ENCODE results near the gene RUNX3.
A peak's percentile ranks its signal among the peaks of the same experiment; 100 is the strongest.
"Not testable (repeated sequence)": the region's sequence is repeated elsewhere in the genome, so short reads cannot be mapped to it uniquely, and the experiment has no call there.

RUNX3 gene

DNA sequence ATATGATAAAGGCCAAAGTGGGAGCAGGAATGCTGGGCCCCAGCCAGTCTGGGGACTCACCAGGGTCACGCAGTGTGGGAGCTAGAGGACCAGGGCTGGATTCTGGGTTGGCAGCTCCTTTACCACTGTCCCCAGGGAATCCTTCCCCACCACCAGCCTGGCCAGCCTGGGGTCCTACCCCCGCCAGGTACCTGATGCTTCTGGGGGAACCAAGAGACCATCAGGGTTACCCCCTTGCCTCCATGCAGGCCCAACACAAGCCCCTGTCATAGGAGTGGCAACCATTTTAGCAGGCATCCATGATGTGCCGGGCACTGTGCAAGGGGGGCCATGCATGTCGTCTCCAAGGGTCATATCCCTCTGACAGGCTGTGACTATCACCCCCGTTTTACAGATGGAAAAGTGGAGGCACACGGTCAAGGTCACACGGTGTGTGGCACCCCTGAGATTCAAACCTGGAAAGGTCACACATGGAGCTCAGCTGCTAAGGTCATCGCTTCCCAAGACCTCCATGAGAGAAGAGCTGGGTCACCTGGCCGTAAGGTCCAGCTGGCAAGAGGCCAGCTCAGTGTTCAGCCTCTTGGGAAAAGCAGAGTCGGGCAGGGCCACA lies 16.4 kb downstream of the RUNX3 start:
- no peaks in the 10 kb centered on the region for H3K9me3 Mint-ChIP-seq
- H3K27ac Mint-ChIP-seq = no peak overlapping the region
- no peaks in the 10 kb centered on the region for H3K27me3 Mint-ChIP-seq
- intact Hi-C loops (cut with micrococcal nuclease) = no loop called here
- peaks cover 94% of the 10 kb centered on the region for H3K36me3 Mint-ChIP-seq (ENCODE audit: low read depth)
- H3K4me3 Mint-ChIP-seq = no peak overlapping the region
- H3K4me1 Mint-ChIP-seq (ENCODE audit: low read depth) = peaks cover 20% of the 10 kb centered on the region

DNA sequence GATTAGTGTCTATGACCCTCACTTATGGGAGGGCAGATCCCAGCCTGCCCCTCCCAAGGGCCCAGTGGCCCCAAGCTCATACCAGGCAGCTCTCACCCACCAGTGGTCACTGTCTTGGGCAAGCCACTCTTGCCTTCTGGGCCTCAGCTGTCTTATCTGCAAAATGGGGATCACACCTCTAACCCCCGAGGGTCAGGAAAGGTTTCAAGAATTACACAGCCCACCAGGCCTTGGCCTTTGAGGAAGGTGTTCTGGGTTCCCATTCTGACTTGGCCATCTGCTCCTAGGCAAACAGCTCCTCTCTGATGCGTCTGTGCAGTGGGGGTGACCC lies 16.8 kb downstream of the RUNX3 start:
- no peak overlapping the region for H3K4me3 Mint-ChIP-seq
- H3K36me3 Mint-ChIP-seq (ENCODE audit: low read depth) = peaks cover 94% of the 10 kb centered on the region
- no peaks in the 10 kb centered on the region for H3K9me3 Mint-ChIP-seq
- H3K27ac Mint-ChIP-seq = no peak overlapping the region
- peaks cover 20% of the 10 kb centered on the region for H3K4me1 Mint-ChIP-seq (ENCODE audit: low read depth)
- no peaks in the 10 kb centered on the region for H3K27me3 Mint-ChIP-seq
- intact Hi-C loops (cut with micrococcal nuclease) = no loop called here

DNA sequence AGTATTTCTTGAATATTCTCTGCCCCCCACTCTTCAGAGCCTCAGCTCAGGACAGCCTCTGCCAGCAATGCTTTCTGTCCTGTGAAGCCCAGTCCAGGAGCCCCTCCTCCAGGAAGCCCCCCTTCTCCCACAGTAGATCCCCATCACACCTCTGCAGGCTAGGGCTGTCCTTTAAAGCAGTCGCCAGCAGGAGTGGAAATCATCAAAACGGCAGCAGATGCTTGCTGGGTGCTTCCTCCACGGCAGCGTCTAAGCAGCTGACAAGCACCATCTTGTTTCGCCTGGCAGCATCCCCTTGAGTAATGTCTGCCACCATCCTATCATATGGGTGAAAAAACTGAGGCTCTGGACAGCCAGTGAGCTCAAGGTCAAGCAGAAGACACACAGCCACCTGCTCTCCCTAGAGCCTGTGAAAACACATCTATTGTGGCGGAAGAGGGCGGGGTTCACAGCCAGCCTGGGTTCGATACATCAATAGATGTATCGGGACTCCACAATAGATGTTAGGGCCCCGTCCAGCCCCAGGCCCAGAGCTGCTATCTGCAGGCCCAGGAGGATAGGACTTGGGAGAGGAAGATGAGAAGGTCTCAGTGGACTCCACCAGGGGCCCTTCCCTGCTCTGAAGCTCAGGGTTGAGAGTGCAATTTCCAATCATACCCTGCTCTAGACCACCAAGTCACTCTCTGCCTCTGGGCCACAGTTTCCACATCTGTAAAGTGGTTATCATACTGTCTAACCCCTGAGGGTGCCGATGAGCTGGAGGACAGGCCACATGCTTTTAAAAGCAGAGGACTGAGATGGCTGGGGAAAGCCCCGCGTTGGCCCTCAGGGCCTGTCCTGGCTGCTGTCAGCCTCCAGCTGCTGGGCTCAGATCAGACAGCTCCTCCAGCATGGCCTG lies 17.5 kb downstream of the RUNX3 start:
- no peak overlapping the region for H3K4me3 Mint-ChIP-seq

DNA sequence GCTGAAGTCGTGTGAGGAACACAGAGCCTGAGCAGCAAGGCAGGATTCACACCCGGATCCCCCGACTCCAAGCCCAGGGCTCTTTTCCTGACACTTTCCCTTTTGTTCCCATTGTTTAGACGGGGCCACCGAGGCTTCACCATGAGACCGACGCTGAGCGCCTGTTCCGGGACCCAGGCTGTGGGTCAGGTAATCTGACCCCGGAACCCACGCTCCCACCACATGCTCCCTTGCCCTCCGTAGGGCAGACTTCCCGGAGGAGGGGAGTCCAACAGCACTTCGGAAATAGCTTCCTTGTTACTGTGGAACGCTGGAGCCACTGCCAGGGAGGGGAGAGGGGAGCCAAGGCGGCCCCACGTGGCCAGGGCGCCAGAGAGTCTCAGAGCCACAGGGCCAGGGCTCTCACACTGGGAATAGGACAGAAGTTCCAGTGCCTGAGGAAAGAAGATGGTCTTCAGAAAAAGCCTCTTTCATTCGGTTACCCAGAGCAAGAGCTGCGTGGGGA lies 18.4 kb downstream of the RUNX3 start:
- H3K27me3 Mint-ChIP-seq = no peaks in the 10 kb centered on the region
- H3K9me3 Mint-ChIP-seq = no peaks in the 10 kb centered on the region
- H3K36me3 Mint-ChIP-seq (ENCODE audit: low read depth) = peaks cover 94% of the 10 kb centered on the region
- intact Hi-C loops (cut with micrococcal nuclease) = no loop called here
- no peak overlapping the region for H3K27ac Mint-ChIP-seq
- H3K4me1 Mint-ChIP-seq (ENCODE audit: low read depth) = peaks cover 20% of the 10 kb centered on the region
- H3K4me3 Mint-ChIP-seq = no peak overlapping the region

More for the DNA sequence above, 17.5 kb downstream of the RUNX3 start:
- H3K9me3 Mint-ChIP-seq = no peaks in the 10 kb centered on the region
- H3K27me3 Mint-ChIP-seq = no peaks in the 10 kb centered on the region
- H3K4me1 Mint-ChIP-seq (ENCODE audit: low read depth) = peaks cover 20% of the 10 kb centered on the region
- intact Hi-C loops (cut with micrococcal nuclease) = no loop called here
- H3K27ac Mint-ChIP-seq = no peak overlapping the region
- H3K36me3 Mint-ChIP-seq (ENCODE audit: low read depth) = peaks cover 94% of the 10 kb centered on the region

DNA sequence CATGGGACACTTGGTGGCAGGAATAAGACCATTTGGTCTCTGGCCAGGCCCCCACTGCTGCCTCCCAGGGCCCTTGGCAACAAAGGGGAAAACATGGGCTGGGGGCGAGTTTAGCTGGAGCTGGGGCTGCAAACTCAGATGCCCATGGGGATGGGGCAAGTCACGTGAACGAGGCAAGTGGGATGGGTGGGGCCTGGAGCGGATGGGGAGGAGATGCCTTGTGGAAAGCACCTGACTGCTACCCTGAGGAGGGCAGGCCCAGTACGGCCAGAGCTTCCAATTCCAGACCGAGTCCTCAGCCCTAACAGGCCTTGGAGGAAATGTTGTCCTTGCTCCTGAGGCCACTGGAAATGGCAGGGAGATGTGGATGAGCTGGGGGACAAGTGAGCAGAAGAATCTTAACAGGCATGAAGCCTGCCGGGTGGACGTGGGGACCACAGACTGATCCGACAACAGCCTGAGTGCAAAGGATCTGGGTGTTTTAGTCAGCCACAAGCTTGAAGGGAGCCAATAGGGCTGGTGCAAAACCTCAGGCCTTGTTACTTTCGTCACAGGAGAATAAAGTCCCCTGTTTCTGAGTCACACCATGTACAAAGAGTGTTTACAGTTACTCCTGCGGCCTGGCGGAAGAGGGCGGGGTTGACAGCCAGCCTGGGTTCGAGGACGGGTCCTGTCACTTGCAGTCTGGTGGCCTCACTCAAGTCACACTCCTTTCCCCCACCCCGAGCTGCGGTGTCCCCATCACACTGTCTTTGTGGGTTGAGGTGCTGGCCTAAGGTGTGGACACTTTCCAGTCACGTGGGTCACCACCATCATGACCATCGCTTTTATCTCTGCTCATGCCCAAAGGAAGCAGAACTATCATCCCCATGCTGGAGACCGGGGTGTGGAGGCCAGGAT lies 19.1 kb downstream of the RUNX3 start:
- no peak overlapping the region for H3K4me3 Mint-ChIP-seq
- H3K27me3 Mint-ChIP-seq = no peaks in the 10 kb centered on the region
- intact Hi-C loops (cut with micrococcal nuclease) = no loop called here
- peaks cover 94% of the 10 kb centered on the region for H3K36me3 Mint-ChIP-seq (ENCODE audit: low read depth)
- H3K9me3 Mint-ChIP-seq = no peaks in the 10 kb centered on the region
- peaks cover 20% of the 10 kb centered on the region for H3K4me1 Mint-ChIP-seq (ENCODE audit: low read depth)
- no peak overlapping the region for H3K27ac Mint-ChIP-seq

DNA sequence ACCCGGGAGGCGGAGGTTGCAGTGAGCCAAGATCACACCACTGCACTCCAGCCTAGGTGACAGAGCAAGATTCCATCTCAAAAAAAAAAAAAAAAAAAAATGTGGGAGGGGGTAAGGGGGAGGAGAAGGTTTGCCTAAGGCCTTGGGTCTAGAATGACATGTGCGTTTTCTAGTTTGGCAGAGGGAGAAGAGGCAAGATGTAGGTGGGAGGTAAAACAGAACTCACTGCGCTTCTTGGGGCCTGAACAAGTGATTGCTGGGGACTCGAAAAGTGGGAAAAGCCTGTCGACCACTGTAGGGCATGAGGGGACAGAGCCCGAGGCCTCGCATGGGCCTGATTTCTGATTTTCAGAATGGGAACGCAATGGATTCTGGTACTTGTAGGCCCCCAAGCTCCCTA lies 19.9 kb downstream of the RUNX3 start:
- intact Hi-C loops (cut with micrococcal nuclease) = no loop called here
- Mint-ChIP-seq H3K36me3 (ENCODE audit: low read depth) (peaks cover 94% of the 10 kb centered on the region), H3K27ac (peak overlapping the region; percentile 71), H3K27me3 (no peaks in the 10 kb centered on the region), H3K4me3 (no peak overlapping the region), H3K9me3 (no peaks in the 10 kb centered on the region), H3K4me1 (ENCODE audit: low read depth) (peaks cover 20% of the 10 kb centered on the region)

DNA sequence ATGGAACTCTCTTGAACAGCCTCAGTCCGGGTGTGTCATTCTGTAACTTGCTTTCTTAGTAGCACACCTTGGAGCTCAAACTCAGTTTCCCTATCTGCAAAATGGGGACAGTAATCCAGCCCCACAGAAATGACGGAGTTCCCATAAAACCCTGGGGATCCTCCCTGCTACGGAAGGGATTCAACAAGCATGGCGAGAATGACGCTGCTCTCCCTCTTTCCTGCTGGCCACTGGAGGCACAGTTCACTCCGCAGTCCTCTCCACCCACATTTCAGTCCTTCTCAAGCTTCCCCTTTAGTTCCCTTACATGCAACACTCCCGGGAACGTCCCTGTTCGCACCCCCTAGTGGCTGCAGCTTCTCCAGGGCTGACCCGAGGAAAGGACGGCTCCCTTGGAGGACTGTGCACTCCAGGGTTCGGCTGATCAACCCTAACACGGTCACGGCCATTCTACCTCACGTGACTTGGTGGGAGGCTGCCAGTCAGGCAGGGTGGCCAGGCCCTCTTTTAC lies 20.6 kb downstream of the RUNX3 start:
- H3K9me3 Mint-ChIP-seq = no peaks in the 10 kb centered on the region
- intact Hi-C loops (cut with micrococcal nuclease) = loop anchor here (1.0 kb wide), 1 partner anchor 61 kb away; no protein-coding TSS in a partner anchor
- H3K36me3 Mint-ChIP-seq (ENCODE audit: low read depth) = peaks cover 94% of the 10 kb centered on the region
- H3K27me3 Mint-ChIP-seq = no peaks in the 10 kb centered on the region
- peak overlapping the region; percentile 71 for H3K27ac Mint-ChIP-seq
- H3K4me1 Mint-ChIP-seq (ENCODE audit: low read depth) = peaks cover 20% of the 10 kb centered on the region
- H3K4me3 Mint-ChIP-seq = no peak overlapping the region

DNA sequence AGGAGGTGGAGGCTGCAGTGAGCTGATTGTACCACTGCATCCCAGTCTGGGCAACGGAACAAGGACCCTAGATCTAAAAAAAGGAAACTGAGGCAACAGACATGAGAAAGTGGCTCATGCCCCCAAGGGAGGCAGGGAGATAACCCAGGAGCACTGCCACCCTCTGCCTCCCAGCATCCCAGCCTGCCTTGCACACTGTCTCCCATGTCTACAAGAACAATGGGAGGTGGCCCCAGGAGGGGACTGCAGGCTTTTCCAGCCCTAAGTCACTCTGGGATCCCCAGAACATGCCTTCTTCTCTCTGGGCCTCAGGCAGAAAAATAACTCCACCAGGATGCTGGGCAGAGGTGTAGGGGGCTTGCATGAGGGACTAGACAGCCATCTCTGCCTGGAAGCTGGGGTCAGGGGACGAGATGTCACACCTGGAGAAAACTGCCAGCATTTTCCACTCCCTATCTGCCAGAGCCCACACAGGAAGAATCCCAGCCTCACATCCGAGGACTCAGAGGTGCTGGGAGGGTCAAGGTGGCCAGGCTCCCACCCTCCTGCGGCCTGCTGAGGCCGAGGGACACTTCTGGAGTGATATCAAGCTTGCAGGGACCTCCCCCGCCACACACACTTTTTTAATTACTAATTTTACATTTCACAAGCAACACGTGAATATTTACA lies 21.4 kb downstream of the RUNX3 start:
- Mint-ChIP-seq H3K36me3 (ENCODE audit: low read depth) (peaks cover 94% of the 10 kb centered on the region), H3K27ac (peak overlapping the region; percentile 71), H3K4me1 (ENCODE audit: low read depth) (peaks cover 20% of the 10 kb centered on the region), H3K4me3 (no peak overlapping the region), H3K9me3 (no peaks in the 10 kb centered on the region), H3K27me3 (no peaks in the 10 kb centered on the region)
- intact Hi-C loops (cut with micrococcal nuclease) = loop anchor here (1.0 kb wide), 1 partner anchor 60 kb away; no protein-coding TSS in a partner anchor

DNA sequence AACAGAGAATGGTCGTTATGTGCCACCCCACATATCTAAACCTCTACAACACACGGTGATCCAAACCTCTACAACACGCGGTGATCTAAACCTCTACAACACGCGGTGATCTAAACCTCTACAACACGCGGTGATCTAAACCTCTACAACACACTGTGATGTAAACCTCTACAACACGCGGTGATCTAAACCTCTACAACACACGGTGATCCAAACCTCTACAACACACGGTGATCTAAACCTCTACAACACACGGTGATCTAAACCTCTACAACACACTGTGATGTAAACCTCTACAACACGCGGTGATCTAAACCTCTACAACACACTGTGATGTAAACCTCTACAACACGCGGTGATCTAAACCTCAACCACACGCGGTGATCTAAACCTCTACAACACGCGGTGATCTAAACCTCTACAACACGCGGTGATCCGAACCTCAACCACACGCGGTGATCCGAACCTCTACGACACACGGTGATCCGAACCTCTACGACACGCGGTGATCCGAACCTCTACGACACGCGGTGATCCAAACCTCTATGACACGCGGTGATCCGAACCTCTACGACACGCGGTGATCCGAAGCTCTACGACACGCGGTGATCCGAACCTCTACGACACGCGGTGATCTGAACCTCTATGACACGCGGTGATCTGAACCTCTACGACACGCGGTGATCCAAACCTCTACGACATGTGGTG lies 22.3 kb downstream of the RUNX3 start:
- H3K4me3 Mint-ChIP-seq; intact Hi-C loops (cut with micrococcal nuclease); H3K27ac Mint-ChIP-seq; H3K27me3 Mint-ChIP-seq; H3K9me3 Mint-ChIP-seq: not testable (repeated sequence)
- Mint-ChIP-seq H3K36me3 (ENCODE audit: low read depth) (peaks cover 96% of the 10 kb centered on the region), H3K4me1 (ENCODE audit: low read depth) (peaks cover 20% of the 10 kb centered on the region)

DNA sequence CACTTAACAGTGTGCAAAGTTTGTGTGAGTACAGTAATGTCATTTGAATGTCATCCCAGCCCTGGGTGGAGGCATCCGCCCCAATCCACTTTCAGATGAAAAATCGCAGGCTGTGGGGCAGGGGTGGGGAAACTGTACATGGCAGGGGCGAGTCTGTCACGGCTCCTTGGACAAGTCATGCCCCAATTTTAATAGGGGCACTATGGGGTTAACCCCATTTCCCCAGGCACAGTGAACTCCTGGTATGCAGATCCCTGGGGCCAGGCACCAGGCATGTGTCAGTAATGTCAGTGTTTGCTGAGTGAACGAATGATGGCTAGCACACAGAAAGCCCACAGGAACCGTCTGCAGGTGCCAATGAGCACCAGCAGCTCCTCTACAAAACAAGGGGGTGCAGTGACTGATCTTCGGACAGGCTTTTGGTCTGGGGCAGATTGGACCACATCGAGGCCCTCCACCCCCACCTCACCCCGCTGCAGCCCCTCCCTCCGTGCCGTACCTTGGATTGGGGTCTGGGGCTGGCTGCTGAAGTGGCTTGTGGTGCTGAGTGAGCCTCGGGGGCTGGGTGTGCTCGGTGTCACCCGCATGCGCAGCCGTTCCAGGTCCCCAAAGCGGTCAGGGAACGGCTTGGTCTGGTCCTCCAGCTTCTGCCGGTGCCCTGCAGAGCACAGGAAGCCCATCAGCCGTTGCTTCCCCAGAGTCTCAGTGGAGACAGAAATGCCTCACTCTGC lies 23.2 kb downstream of the RUNX3 start:
- Mint-ChIP-seq H3K9me3 (no peaks in the 10 kb centered on the region), H3K4me3 (no peak overlapping the region), H3K27ac (no peak overlapping the region), H3K4me1 (ENCODE audit: low read depth) (peaks cover 20% of the 10 kb centered on the region), H3K36me3 (ENCODE audit: low read depth) (peaks cover 96% of the 10 kb centered on the region), H3K27me3 (no peaks in the 10 kb centered on the region)
- intact Hi-C loops (cut with micrococcal nuclease) = no loop called here

DNA sequence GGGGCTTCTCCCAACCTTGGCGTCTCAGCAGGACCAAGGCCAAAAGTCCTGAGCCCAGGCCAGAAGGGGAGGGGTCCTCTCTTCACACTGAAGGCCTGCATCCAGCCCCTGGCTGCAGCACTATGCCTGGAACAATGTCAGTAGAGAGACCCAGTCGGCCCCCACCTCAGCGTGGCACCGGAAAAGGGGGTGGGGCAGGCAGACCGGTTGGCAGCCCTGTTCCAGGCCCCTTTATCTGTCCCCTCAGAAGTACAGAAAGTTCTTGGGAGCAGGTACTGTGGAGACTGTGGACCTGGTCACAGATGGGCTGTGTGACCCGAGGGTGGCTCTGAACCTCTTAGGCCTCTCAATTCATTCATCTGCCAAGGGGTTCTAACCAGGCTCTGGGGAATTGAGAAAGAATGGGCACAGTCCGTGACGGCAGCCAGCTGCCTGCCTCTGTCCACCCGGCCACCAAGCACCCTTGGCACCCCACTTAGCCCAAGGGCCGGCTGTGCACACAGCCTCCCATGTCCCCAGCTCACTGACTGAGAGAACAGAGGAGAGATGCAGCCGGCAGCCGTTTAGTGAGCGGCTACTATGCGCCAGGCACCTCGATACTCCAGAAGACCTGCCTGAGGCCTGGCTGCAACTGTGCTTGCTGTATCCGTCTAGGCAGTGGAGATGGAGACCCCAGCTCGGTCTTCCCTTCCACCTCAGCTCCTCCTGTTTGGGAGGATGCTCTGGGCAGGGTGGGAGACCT lies 23.9 kb downstream of the RUNX3 start:
- no peaks in the 10 kb centered on the region for H3K27me3 Mint-ChIP-seq
- H3K9me3 Mint-ChIP-seq = no peaks in the 10 kb centered on the region
- no peak overlapping the region for H3K27ac Mint-ChIP-seq
- H3K4me1 Mint-ChIP-seq (ENCODE audit: low read depth) = peaks cover 19% of the 10 kb centered on the region
- no peak overlapping the region for H3K4me3 Mint-ChIP-seq
- intact Hi-C loops (cut with micrococcal nuclease) = no loop called here
- H3K36me3 Mint-ChIP-seq (ENCODE audit: low read depth) = peaks cover 96% of the 10 kb centered on the region

All from dendritic cell treated with granulocyte-macrophage colony-stimulating factor and Interleukin-4, amounts not matched to agents 40 ng/mL and 50 ng/mL, for 4 days (primary cell).